ENCODE data around the gene MYL12B. TPM values are rescaled to one million over a fixed set of nuclear protein-coding genes. Genes with fewer than 3 reads are reported as not detected.

Gene MYL12B
- polyA plus RNA-seq, 2 of the 4 experiments (the other 2 are of a cell fraction), result 419 to 498 TPM

DNA sequence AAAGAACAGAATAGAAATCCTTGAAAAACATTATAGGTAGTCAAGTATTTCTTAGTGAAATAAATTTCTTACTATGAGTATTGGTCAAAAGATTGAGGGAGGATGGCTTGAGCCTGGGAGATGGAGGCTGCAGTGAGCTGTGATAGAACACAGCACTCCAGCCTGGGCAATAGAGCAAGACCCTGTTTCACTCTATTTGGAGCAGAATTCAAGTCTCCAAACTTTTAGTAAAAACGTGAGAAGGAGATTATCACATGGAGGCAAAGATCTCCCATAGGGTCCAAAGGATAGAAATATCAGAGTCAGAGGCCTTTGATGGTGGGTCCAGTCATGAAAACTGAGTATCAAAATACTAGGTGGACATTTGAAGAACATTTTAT is 16.8 kb upstream of the MYL12B start:
- peak overlapping the region; percentile 71 for H3K4me2 ChIP-seq
- WGBS (ENCODE audit: missing lambda C conversion rate), result 50% methylated on average over 1 of the region's 1 CpG
- no peak for TF ChIP-seq CEBPB (IDR thresholded peaks at IDR 0.05)
- TF ChIP-seq, protein P1, sequence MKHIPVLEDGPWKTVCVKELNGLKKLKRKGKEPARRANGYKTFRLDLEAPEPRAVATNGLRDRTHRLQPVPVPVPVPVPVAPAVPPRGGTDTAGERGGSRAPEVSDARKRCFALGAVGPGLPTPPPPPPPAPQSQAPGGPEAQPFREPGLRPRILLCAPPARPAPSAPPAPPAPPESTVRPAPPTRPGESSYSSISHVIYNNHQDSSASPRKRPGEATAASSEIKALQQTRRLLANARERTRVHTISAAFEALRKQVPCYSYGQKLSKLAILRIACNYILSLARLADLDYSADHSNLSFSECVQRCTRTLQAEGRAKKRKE (CRISPR knock-in tag; IDR thresholded peaks at IDR 0.05; ENCODE audit: low read depth), result no peak
- no peak for TF ChIP-seq ZNF302 (CRISPR knock-in tag; IDR thresholded peaks at IDR 0.05)
- TF ChIP-seq ZFP36 (IDR thresholded peaks at IDR 0.05; ENCODE audit: borderline replicate concordance, partially characterized antibody), result no peak
- peak overlapping the region; percentile 41; the same call in 1 of the 3 replicates for H3K4me3 ChIP-seq
- CTCF ChIA-PET, result interaction anchor here (0.6 to 3.1 kb wide), 26 partner anchors 12 to 1554 kb away, joined by 3 to 35 read pairs (median 6); no protein-coding TSS in a partner anchor
- POLR2A ChIA-PET, result interaction anchor here (0.7 kb wide), 1 partner anchor 312 kb away, joined by 3 read pairs; no protein-coding TSS in a partner anchor
- ATAC-seq (no peak), FAIRE-seq (no peak), DNase-seq (ENCODE audit: low read depth in 1 of 2, low spot score in 1 of 2) (no peak)
- peak overlapping the region; percentile 93 to 98; a peak in 5 of 6 replicates for H3K27ac ChIP-seq
- peaks cover 15% of the 10 kb centered on the region for H3K4me1 ChIP-seq
- peaks cover 6% of the 10 kb centered on the region; the same call in 1 of the 3 replicates for H3K9me3 ChIP-seq

GRCh38 chr18:3245853-3246634 is 15.9 kb upstream of the MYL12B start:
- TF ChIP-seq RAD21 (conservative IDR thresholded peaks at IDR 0.05 in 1 of 2, IDR thresholded peaks at IDR 0.05 in 1 of 2) (peak; percentile 96 to 97), FOSL2 (IDR thresholded peaks at IDR 0.05) (no peak), FOSL2 (CRISPR knock-in tag; IDR thresholded peaks at IDR 0.05) (no peak), CTCF (IDR thresholded peaks at IDR 0.05) (peak; percentile 81), CHD4 (IDR thresholded peaks at IDR 0.05; ENCODE audit: borderline replicate concordance) (no peak), ESRRA (IDR thresholded peaks at IDR 0.05; ENCODE audit: borderline replicate concordance, low read length) (no peak), HOXA7 (CRISPR knock-in tag; IDR thresholded peaks at IDR 0.05) (no peak), CHD2 (IDR thresholded peaks at IDR 0.05; ENCODE audit: low read length, partially characterized antibody) (no peak), NFE2L2 (conservative IDR thresholded peaks at IDR 0.05; ENCODE audit: low read length) (no peak), SMC3 (IDR thresholded peaks at IDR 0.05) (peak; percentile 90)
- TF ChIP-seq, protein P2, sequence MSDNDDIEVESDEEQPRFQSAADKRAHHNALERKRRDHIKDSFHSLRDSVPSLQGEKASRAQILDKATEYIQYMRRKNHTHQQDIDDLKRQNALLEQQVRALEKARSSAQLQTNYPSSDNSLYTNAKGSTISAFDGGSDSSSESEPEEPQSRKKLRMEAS (IDR thresholded peaks at IDR 0.05), result no peak; the same call in 1 of the 2 replicates
- TF ChIP-seq, protein P3, sequence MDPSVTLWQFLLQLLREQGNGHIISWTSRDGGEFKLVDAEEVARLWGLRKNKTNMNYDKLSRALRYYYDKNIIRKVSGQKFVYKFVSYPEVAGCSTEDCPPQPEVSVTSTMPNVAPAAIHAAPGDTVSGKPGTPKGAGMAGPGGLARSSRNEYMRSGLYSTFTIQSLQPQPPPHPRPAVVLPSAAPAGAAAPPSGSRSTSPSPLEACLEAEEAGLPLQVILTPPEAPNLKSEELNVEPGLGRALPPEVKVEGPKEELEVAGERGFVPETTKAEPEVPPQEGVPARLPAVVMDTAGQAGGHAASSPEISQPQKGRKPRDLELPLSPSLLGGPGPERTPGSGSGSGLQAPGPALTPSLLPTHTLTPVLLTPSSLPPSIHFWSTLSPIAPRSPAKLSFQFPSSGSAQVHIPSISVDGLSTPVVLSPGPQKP (IDR thresholded peaks at IDR 0.05; ENCODE audit: low read depth, low read length), result no peak
- TF ChIP-seq, protein P4, sequence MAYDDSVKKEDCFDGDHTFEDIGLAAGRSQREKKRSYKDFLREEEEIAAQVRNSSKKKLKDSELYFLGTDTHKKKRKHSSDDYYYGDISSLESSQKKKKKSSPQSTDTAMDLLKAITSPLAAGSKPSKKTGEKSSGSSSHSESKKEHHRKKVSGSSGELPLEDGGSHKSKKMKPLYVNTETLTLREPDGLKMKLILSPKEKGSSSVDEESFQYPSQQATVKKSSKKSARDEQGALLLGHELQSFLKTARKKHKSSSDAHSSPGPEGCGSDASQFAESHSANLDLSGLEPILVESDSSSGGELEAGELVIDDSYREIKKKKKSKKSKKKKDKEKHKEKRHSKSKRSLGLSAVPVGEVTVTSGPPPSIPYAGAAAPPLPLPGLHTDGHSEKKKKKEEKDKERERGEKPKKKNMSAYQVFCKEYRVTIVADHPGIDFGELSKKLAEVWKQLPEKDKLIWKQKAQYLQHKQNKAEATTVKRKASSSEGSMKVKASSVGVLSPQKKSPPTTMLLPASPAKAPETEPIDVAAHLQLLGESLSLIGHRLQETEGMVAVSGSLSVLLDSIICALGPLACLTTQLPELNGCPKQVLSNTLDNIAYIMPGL (CRISPR knock-in tag; IDR thresholded peaks at IDR 0.05; ENCODE audit: borderline replicate concordance), result 0 out of 2 replicates have a peak, but pooled peaks have one; percentile 42
- DNase-seq (ENCODE audit: low read depth in 1 of 2, low spot score in 1 of 2), result peak; percentile 43 to 89
- H3K4me1 ChIP-seq, result peaks cover 24% of the 10 kb centered on the region
- no peak for FAIRE-seq
- 4% methylated on average over 28 of the region's 29 CpGs for WGBS (ENCODE audit: missing lambda C conversion rate)
- CTCF ChIA-PET, result interaction anchor here (0.5 to 3.1 kb wide), 54 partner anchors 9 to 482 kb away, joined by 3 to 35 read pairs (median 4); partner anchors contain the start of gene MYOM1
- peak overlapping the region; percentile 41 for H3K4me3 ChIP-seq
- peak overlapping the region; percentile 93 to 98 for H3K27ac ChIP-seq
- peaks cover 5% of the 10 kb centered on the region; the same call in 1 of the 3 replicates for H3K9me3 ChIP-seq
- peak; percentile 79 to 83 for ATAC-seq
- H3K4me2 ChIP-seq, result peak overlapping the region; percentile 71
- POLR2A ChIA-PET, result interaction anchor here (0.9 to 1.5 kb wide), 3 partner anchors 261 to 340 kb away, joined by 4 read pairs; no protein-coding TSS in a partner anchor
